ENCODE data around the gene FAF2.
"Not testable (repeated sequence)": the region's sequence is repeated elsewhere in the genome, so short reads cannot be mapped to it uniquely, and the experiment has no call there.

FAF2 gene

GRCh38 chr5:176542135-176542595, 94.0 kb downstream of the FAF2 start:
- DNase-seq (ENCODE audit: low read depth in 2 of 3, low spot score in 2 of 3): no peak

- DNase-seq (ENCODE audit: low read depth in 2 of 3, low spot score in 2 of 3): no peak
Measured at GRCh38 chr5:176542596-176543427, 94.6 kb downstream of the FAF2 start.

- no peak for DNase-seq (ENCODE audit: low read depth in 2 of 3, low spot score in 2 of 3)
Measured at GRCh38 chr5:176543428-176544182, 95.4 kb downstream of the FAF2 start.

GRCh38 chr5:176545388-176545736, 97.2 kb downstream of the FAF2 start:
- no peak for DNase-seq (ENCODE audit: low read depth in 2 of 3, low spot score in 2 of 3)

- DNase-seq (ENCODE audit: low read depth in 2 of 3, low spot score in 2 of 3): no peak
Measured at GRCh38 chr5:176545737-176546509, 97.7 kb downstream of the FAF2 start.

GRCh38 chr5:176547802-176548201, 99.6 kb downstream of the FAF2 start:
- no peak for DNase-seq (ENCODE audit: low read depth in 2 of 3, low spot score in 2 of 3)

- DNase-seq (ENCODE audit: low read depth in 2 of 3, low spot score in 2 of 3): no peak
Measured at GRCh38 chr5:176548967-176549444, 100.8 kb downstream of the FAF2 start, which contains the start of gene CDHR2. TSS of gene CDHR2 (plus strand) at chr5:176549342. CDS start at chr5:176565353, 16,011 bp downstream.

- no peak for DNase-seq (ENCODE audit: low read depth in 2 of 3, low spot score in 2 of 3)
Measured at GRCh38 chr5:176549871-176550270, 101.7 kb downstream of the FAF2 start.

GRCh38 chr5:176550275-176550831, 102.2 kb downstream of the FAF2 start:
- no peak for DNase-seq (ENCODE audit: low read depth in 2 of 3, low spot score in 2 of 3)

- DNase-seq (ENCODE audit: low read depth in 2 of 3, low spot score in 2 of 3): not testable (repeated sequence)
Measured at GRCh38 chr5:176550937-176551336, 102.8 kb downstream of the FAF2 start.

GRCh38 chr5:176552332-176552869, 104.2 kb downstream of the FAF2 start:
- no peak for DNase-seq (ENCODE audit: low read depth in 2 of 3, low spot score in 2 of 3)

GRCh38 chr5:176553260-176554085, 105.3 kb downstream of the FAF2 start:
- no peak for DNase-seq (ENCODE audit: low read depth in 2 of 3, low spot score in 2 of 3)

GRCh38 chr5:176557846-176558245, 109.7 kb downstream of the FAF2 start:
- no peak for DNase-seq (ENCODE audit: low read depth in 2 of 3, low spot score in 2 of 3)
